ENCODE results near the gene SUMO2.
A peak's percentile ranks its signal among the peaks of the same experiment; 100 is the strongest.

SUMO2 gene

DNA sequence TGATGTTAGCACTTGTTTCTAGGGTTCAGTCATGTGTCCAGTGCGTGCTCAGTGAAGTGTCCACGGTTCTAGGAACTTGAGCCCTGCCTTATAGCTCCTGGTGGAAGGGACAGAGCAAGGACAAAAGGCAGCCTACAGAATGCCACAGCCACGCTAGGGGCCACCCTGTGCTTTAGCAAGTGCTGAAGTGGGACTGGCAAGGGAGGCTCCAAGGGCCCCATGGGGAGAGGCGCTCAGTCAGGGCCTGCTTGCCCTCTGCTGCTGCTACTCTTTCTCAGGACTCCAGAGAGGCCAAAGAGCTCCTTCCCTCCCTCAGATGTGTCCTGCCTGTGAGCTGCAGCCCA is 58.0 kb downstream of the SUMO2 start:
- DNase-seq (ENCODE audit: extremely low read depth in 1 of 2, low read depth in 1 of 2) = no peak

DNA sequence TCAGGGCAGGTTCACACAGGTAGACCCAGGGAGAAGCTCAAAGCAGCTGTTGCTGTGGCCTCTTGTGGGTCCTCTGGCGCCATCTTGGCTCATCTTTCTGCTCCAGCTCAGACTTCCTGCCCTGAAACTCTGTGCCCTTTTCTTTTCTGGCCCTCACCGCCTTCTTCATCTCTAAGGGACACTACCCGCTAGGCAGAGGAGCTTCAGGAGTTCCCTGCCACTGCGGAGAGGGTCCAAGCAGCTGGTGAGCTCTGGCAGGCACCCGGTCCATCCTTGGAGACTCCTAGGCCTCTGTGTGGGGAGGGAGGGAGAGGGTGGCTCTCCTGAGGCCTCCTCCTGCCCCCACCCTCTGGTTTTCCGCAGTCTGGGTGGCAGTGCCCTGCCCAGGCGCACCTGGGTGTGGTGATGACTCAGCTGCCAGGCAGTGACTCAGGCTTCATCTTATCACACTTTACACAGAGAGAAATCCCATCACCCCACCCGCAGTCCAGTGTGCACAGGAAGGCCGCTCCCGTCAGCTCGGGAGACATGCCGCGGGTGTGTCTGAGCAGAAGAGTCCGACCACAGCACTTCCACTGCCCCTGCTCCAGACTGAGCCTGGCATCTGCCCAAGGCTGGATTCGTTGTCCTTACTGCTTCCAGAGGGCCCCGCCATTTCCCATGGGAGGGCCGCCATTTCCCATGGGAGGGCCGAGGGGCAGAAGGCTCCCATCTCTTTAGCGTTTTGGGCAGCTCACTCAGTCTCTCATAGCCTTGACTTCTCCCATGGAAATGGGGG is 58.5 kb downstream of the SUMO2 start:
- DNase-seq (ENCODE audit: extremely low read depth in 1 of 2, low read depth in 1 of 2) = peak in 1 of 2 donors; percentile 50

DNA sequence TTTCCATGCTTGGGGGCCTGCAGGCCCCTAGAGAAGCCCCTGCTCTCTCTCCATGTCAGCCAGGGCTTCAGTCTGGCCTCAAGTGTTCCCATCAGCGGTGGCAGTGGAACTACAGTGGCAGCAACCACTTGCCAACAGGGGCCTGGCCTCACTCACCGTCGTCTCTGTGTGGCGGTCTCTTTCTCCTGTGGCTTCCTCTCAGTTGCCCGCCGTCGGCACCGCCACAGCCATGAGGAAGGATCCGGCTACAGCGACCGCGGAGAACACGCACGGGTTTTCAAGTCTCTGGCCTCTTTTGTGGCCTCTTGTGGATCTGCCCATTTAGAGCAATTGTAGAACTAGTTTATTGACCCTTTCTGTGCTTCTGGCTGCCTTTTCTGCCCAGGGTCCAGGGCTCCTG is 64.5 kb downstream of the SUMO2 start:
- DNase-seq (ENCODE audit: extremely low read depth in 1 of 2, low read depth in 1 of 2) = no peak

DNA sequence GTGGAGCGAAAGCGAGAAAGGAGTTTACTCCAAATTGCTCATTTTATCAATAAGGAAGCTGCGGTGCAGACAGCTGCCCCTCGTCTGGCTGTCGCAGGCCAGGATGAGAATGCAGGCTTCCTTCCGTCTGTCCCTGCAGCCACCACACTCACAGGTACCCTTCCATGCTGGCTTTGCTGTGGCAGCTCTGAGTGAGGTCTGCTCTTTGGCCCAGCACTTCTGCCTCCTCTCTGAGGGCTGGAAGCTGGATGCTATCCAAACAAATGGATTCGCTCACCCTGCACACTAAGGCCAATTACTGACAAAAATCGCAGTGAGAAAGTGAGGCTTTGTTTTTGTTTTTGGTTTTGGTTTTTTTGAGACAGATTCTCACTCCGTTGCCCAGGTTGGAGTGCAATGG is 66.0 kb downstream of the SUMO2 start:
- no peak for DNase-seq (ENCODE audit: extremely low read depth in 1 of 2, low read depth in 1 of 2)

Measured in stimulated activated CD8-positive, alpha-beta memory T cell treated with anti-CD3 and anti-CD28 coated beads, Interleukin-7, amount 100 ng/mL, for 48 hours (primary cell).